ENCODE data around the gene DNAH12.

- no peak for TF ChIP-seq CTCF (IDR thresholded peaks at IDR 0.05; ENCODE audit: low read depth, low read length, missing input control)
- no peak for TF ChIP-seq REST (IDR thresholded peaks at IDR 0.05)
- TF ChIP-seq YY1 (IDR thresholded peaks at IDR 0.05), result no peak
- no peak for TF ChIP-seq TAF1 (conservative IDR thresholded peaks at IDR 0.05)
- no peak for TF ChIP-seq MAX (IDR thresholded peaks at IDR 0.05)
Measured at GRCh38 chr3:57587905-57588304, 43.8 kb upstream of the DNAH12 start.
